PC-3 (cell line): ENCODE data around the gene ARID5B.

Experiments
- CTCF ChIP-seq: fragments of 300-600 bp; sonication (generic); conservative IDR thresholded peaks from 2 replicates; pipeline ENCODE4 v1.5.1; 2017; ENCODE audit warnings: antibody characterized with exemption, low read depth, mild to moderate bottlenecking, low read length
- EZH2 ChIP-seq: fragments of 300-600 bp; sonication (generic); IDR thresholded peaks from one replicate; pipeline ENCODE4 v1.6.1; 2017; ENCODE audit warnings: antibody characterized with exemption, mild to moderate bottlenecking, low read length; ENCODE audit not compliant: unreplicated experiment

GRCh38 chr10:62016623-62017490 is 115.4 kb downstream of the ARID5B start:
- no peak for TF ChIP-seq EZH2
- TF ChIP-seq CTCF, result no peak
